Activated CD4-positive, alpha-beta T cell treated with anti-CD3 and anti-CD28 coated beads, Interleukin-2, Interleukin-6, amounts not matched to agents 100 ng/mL and 50 ng/mL, durations not matched to agents 16 hours and 8 hours (primary cell): ENCODE results near the gene NME8.

Source experiments
- DNase-seq: peaks from one replicate; pipeline ENCODE4 v3.0.0-alpha.2; 2020

The NME8 gene

DNA sequence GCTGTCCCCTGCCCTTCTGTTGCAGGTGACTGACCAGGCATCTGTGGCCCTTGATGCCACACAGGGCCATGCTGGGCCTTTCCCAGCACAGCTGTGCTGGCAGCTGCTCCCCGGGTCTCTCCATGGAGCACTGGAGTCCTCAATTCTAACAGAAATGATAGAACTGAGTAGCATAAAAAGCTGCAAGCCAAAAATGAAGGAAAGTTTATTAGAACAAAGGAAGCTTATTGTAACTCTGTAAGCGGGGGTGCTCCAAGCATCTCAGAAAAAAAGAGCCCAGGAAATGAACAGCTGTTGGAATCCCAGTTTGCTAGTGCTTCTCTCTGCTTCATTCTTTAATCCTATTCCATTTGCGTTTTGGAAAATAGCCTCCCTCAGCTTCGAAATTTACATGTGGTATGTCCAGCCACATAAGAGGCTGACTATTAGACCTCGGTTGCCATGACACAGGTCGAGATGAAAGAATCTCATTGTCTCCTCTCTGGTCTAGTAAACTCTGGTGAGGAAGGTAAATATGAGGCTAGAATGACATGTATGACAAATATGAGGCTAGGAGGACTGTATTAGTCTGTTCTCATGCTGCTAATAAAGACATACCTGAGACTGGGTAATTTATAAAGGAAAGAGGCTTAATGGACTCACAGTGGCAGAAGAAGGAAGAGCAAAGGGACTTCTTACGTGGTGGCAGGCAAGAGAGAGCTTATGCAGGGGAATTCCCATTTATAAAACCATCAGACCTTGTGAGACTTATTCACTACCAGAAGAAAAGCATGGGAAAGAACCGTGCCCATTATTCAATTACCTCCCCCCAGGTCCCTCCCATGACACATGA is 95.7 kb downstream of the NME8 start:
- no peak for DNase-seq

GRCh38 chr7:37944737-37945054 is 96.3 kb downstream of the NME8 start:
- DNase-seq, result no peak

- DNase-seq, result no peak
Observed at GRCh38 chr7:37945336-37945735, 96.9 kb downstream of the NME8 start.

- DNase-seq, result no peak
Observed at GRCh38 chr7:37947138-37947940, 98.9 kb downstream of the NME8 start.

DNA sequence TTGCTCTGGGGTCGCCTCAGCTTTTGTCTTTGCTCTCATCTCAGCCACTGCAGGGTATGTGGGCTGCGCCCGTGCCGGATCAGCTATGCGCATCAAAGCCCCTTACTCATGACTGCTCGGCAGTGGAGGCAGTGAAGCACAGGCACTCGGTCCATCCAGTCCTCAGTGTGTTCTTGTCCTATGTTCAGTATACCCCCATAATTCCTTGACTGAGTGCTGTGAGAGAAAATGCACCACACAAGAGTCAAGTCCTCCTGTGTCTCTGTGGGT is 99.5 kb downstream of the NME8 start:
- no peak for DNase-seq
